Measurements from ENCODE around the gene CEP104.

Gene CEP104

DNA sequence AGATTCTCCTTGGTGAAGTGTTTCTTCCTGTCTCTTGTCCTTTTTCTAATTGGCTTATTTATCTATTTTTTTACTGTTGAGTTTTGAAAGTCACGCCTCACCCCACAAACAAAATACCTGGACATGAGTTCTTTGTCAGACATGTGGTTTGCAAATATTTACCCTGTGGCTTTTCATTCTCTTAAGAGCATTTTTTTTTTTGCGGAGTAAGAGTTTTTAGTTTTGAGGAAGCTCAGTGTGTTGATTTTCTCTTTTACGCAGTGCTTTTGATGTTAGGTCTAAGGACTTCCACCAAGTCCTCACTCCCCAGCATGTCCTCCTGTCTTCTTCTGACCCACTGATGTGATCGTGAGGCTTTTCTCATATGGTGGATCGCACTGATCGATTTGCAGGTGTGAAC is 7.9 kb upstream of the CEP104 start:
- no peak for DNase-seq

- no peak for DNase-seq
Measured at GRCh38 chr1:3863231-3863935, 6.4 kb upstream of the CEP104 start.

GRCh38 chr1:3858231-3858981 is 1.4 kb upstream of the CEP104 start:
- DNase-seq = no peak

- no peak for DNase-seq
Measured at GRCh38 chr1:3857791-3858129, 749 bp upstream of the CEP104 start.

DNA sequence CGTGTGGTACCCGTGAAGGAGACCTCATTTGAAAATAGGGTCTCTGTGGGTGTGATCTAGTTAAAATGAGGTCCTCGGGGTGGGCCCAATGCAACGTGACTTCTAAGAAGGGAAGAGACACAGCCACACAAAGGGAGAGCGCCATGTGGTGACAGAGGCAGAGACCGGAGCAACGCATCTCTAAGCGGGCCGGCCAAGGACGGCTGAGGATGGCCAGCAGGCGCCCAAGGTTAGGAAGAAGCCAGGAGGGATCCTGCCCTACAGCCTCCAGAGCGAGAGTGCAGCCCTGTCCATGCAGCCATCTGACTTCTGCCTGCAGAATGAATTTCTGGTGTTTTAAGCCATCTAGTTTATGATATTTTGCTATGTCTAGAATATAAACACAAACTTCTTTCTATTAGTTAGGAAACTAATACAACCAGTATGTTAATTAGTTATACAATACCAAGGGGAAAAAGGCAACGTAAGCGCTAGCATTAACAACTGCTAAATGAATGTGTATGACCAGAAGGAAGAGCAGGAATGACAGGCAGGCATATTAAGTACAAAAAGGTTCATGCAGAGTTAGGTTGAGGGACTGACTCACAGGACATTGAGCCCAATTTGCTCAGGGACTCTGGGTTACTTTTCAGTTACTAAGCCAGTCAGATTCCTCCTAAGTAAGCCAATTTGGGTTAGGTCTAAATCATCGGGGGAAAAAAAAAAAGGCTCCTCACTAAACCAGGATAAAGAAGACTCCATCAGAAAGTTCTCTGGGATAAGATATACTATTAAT is 4.1 kb downstream of the CEP104 start:
- DNase-seq = no peak

GRCh38 chr1:3852091-3852490 is 4.9 kb downstream of the CEP104 start:
- DNase-seq = no peak

DNA sequence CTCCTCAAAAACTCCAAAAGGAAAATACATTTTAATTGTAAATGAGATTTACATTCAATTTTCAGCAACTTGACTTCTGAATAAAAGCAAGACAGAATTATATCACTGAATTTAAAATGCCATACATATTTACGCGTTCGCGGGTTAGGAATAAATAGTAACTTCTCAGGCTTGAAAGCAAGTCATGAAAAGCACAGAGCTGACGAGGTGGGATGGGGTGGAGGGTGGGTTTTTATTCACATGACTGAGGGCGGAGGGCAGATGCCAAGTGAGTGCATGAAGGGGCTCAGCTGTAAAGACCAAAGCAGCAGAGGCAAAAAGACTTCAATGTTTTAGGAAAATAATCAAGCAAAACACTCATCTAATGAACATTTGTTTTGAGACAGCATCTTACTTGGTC is 5.7 kb downstream of the CEP104 start:
- DNase-seq = no peak

DNA sequence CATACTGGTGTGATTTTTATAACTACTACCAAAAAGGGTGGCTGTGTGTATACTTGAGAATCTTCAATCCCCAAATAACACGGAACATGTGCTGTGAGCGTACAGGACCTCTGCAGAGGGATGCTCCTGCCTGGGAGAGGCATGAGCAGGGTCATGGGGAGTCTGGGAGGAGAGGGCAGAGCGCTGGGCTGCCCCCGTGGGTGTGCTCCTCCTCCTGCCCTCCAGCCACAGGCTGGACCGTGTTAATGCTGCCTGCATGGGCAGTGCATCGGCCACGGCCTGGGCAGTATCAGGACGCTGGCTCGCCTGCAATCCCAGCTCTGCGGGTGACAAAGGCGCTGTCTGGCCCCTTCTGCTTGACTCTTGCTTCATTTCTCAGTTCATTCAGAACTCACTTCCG is 6.2 kb downstream of the CEP104 start:
- no peak for DNase-seq

DNA sequence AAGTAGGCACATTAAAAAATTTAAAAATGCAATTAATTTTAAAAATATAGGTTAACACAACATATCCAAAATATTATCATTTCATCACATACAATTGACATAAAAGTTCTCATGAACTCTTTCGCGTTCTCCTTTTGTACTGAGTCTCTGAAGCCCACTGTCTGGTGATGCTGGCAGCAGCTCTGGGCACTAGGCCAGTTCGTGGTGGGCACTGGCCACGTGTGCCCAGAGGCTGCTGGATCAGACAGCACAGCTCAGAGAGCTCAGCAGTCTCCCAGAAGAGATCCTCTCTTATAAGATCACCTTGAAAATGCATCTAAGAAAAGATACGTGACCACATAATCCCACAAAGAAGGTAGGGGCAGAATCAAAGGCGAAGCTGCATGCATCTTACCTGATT is 9.9 kb downstream of the CEP104 start:
- DNase-seq = no peak

DNA sequence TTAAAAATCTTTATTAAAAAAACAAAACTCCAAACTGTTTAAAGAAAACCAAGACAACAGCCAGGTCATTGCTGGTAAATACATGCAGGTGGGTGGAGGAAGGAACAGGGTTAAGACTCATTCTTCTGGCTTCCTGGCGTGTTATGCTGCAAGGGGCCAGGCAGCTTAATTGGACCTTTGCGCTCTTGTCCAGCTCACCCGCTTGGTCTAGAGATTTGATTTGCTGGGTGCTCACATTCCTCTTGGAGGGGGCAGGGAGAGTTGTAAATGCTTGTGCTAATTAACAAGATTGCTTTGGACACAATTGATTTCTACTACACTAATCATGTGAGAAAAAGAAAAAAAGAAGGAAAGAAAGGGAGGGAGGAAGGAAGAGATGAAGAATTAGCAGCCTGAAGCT is 10.5 kb downstream of the CEP104 start:
- DNase-seq = no peak

DNA sequence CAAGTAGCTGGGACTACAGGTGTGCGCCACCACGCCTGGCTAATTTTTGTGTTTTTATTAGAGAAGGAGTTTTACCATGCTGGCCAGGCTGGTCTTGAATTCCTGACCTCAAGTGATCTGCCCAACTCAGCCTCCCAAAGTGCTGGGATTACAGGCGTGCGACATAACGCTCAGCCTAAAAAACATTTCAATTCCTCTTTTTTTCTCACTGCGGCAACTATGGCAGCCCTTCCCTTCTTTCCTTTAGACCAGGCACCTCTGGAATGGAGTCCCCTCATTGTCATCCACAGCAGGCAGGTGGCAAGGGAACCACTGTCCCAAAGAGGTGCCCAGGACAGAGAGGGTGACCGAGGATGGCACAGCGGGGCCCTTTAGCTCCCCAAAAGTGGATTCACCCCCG is 14.1 kb downstream of the CEP104 start:
- DNase-seq = no peak

DNA sequence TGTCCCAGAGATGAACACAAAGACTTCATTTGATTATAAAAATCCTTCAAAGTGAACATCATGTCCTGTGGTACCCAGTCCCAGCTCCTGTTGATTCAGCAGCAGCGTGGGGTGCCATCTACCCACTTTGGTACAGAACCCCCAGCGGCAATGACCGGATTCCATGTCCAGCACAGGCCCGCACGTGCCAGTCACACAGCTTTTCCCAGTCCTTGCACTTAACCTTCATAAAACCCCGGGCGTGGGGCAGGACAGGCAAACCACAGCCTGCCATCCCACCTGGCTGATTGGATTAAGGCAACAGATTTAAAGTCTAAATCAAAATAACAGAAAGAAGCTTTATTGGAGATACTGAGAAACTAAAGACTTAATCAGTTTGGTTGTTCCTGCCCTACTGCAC is 15.5 kb downstream of the CEP104 start:
- no peak for DNase-seq

DNA sequence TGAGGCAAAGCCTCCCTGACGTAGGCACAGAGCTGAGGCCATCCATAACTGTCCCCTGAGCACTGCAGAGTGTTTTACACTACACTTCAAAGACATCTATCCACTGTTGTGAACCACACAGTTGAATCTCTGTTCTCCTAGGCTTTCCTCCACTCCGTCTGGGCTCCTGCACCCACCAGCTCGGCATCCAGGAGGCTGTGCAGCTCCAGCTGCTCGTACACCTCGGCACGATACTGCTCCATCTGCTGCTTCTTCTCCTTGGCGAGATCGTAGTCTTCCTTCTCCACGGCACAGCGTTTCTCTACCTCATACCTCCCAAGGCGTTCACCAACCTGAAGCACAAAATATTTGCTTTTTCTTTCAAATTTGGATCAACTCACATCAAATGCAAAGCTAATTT is 18.2 kb downstream of the CEP104 start:
- no peak for DNase-seq

- DNase-seq = no peak
Measured at GRCh38 chr1:3837685-3838084, 19.3 kb downstream of the CEP104 start.

DNA sequence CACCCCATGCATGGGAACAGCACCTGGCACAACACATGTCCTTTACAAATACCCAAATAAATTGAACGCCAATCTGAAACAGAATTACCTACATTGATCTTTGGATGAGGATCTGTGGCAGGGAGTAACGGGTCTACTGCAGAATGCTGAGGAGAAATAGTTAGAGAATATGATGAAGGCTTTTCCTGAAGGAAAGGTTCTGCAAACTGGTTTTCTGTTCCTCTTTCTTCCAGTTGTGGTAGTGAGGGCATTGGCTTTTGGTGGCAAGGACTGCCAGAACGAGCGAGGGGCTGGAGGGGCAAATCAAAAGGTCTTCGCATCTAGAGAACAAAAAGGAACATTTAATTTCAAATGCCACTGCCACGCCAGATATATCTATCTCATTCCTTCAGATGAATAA is 19.8 kb downstream of the CEP104 start:
- no peak for DNase-seq

- no peak for DNase-seq
Measured at GRCh38 chr1:3836421-3836820, 20.6 kb downstream of the CEP104 start.

- no peak for DNase-seq
Measured at GRCh38 chr1:3834701-3835100, 22.3 kb downstream of the CEP104 start.

DNA sequence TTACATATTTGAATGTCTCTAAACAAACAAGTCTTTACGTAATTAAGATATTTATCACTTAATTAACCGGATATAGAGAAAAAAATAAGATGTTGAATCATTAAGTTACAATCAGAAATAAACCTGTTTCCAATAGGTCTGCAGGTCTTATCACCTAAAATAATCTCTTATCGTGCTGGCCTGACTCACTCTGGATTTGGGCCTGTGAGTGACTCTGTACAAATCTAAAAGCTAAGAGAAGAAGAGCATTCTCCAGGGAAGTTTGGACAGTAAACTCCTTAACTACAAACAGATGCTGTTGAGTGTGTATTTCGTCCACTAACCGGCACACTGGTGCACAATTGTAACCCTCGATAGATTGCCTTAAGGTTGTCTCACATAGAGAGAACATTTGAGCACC is 25.3 kb downstream of the CEP104 start:
- DNase-seq = no peak

GRCh38 chr1:3828391-3828790 is 28.6 kb downstream of the CEP104 start:
- DNase-seq = no peak

GRCh38 chr1:3827813-3828307 is 29.2 kb downstream of the CEP104 start:
- no peak for DNase-seq

GRCh38 chr1:3825356-3825755 is 31.7 kb downstream of the CEP104 start:
- no peak for DNase-seq

DNA sequence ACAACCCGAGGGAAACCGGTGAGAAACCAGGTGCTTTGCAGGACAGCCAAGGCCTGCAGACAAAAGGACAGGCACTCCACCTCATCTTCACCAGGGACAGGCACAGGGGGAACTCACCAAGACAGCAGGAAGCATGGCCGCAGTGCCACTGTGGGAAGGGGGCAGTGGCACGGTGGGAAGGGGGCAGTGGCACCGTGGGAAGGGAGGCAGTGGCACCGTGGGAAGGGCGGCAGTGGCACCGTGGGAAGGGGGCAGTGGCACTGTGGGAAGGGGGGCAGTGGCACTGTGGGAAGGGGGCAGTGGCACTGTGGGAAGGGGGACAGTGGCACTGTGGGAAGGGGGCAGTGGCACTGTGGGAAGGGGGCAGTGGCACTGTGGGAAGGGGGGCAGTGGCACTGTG is 32.4 kb downstream of the CEP104 start:
- no peak for DNase-seq

- DNase-seq = no peak
Measured at GRCh38 chr1:3822421-3822820, 34.6 kb downstream of the CEP104 start.

DNA sequence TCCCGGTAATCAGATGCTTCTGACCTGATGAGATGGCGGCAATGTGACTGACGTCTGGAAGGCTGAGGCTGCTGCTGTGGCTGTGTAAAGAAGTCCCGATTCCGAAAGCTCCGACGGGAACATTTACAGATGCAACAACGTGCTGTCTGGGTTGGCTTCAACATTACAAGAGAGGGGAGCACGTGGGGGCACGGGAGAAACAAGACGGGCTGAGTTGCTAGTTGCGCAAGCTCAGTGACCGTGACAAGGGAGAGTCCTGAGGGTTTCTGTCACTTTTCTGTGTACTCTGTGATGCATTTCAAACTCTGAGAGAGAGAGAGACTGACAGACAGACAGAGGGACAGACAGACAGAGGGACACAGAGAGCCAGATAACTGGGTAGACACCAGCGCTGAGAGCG is 35.1 kb downstream of the CEP104 start:
- no peak for DNase-seq
